ENCODE measurements around the gene LRRIQ1.

GRCh38 chr12:85072826-85073225, 36.7 kb downstream of the LRRIQ1 start:
- TF ChIP-seq, protein P1, sequence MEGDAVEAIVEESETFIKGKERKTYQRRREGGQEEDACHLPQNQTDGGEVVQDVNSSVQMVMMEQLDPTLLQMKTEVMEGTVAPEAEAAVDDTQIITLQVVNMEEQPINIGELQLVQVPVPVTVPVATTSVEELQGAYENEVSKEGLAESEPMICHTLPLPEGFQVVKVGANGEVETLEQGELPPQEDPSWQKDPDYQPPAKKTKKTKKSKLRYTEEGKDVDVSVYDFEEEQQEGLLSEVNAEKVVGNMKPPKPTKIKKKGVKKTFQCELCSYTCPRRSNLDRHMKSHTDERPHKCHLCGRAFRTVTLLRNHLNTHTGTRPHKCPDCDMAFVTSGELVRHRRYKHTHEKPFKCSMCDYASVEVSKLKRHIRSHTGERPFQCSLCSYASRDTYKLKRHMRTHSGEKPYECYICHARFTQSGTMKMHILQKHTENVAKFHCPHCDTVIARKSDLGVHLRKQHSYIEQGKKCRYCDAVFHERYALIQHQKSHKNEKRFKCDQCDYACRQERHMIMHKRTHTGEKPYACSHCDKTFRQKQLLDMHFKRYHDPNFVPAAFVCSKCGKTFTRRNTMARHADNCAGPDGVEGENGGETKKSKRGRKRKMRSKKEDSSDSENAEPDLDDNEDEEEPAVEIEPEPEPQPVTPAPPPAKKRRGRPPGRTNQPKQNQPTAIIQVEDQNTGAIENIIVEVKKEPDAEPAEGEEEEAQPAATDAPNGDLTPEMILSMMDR (IDR thresholded peaks at IDR 0.05; ENCODE audit: low read length), result no peak
- no peak for TF ChIP-seq EZH2 (optimal IDR thresholded peaks at IDR 0.05; ENCODE audit: low read depth, low read length)
